ENCODE data around the gene ZNF579. TPM values are rescaled to one million over a fixed set of nuclear protein-coding genes. Genes with fewer than 3 reads are reported as not detected.

Gene ZNF579
- total and polyA plus RNA-seq, 2 of the 13 experiments (the other 11 are each of a cell fraction or from before 2014, with no cell fraction given): 2.1 to 2.9 TPM

DNA sequence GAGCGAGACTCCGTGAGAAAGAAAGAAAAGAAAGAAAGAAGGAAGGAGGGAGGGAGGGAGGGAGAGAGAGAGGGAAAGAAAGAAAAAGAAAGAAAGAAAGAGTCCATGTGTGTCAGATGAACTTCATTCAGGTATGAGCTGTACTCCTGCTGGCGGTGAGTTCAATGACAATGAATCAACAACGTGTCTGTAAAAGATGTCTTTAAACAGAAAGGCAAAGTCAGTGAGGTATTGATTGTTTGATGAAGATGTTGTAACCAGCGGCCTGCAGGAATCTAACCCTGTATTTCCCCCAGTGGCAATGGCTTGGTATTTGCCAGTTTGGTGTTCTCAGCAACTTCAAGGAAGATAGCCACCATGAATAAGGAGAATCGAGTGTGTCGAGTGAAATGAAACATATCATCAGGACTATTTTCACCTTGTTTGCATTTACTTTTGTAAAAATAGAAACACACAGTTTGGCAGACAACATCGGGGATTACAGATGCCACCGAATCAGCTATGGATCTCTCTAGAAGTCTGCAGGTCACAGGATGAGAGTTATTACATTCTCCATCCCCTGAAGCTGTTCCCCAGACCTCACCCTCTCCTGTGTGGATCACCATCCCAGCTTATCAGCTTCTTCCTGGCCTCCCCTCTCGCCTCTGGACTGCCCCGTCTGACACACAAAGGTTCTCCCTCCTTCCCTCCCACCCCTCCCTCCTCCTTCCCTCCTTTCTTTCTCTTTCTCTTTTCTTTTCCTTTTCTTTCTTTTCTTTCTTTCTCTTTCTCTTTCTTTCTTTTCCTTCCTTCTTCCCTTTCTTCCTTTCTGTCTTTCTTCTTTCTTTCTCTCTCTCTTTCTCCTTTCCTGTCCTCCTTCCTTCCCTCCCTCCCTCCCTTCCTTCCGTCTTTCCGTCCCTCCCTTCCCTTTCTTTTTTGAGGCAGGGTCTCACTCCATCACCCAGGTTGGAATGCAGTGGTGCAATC is 27.1 kb downstream of the ZNF579 start (continued):
- TF ChIP-seq, protein P1, sequence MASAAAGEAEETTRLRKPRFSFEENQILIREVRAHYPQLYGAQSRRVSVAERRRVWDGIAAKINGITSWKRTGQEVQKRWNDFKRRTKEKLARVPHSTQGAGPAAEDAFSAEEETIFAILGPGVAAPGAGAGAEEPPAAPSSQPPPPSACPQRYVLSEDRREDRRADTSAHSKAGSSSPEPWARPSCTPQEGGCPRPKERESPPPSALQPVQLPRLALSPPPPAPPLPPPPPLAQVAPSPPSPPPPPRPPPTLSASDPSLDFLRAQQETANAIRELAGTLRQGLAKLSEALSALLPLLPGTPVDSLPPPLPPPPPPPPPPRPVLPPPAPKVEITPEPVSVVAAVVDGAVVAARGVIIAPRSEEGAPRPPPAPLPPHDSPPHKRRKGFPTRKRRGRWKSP (CRISPR knock-in tag; IDR thresholded peaks at IDR 0.05): peak; percentile 53; the same call in 1 of the 2 replicates
- TF ChIP-seq KDM2A (CRISPR knock-in tag; IDR thresholded peaks at IDR 0.05; ENCODE audit: borderline replicate concordance, low read depth) (no peak), ZNF660 (CRISPR knock-in tag; IDR thresholded peaks at IDR 0.05; ENCODE audit: borderline replicate concordance, low read depth) (no peak), ATRX (CRISPR knock-in tag; IDR thresholded peaks at IDR 0.05; ENCODE audit: borderline replicate concordance) (no peak), TRIM22 (IDR thresholded peaks at IDR 0.05) (no peak), ZNF205 (CRISPR knock-in tag; IDR thresholded peaks at IDR 0.05) (no peak), ZNF501 (CRISPR knock-in tag; IDR thresholded peaks at IDR 0.05) (no peak), ZZZ3 (CRISPR knock-in tag; IDR thresholded peaks at IDR 0.05; ENCODE audit: borderline replicate concordance) (no peak), ZNF556 (CRISPR knock-in tag; IDR thresholded peaks at IDR 0.05; ENCODE audit: borderline replicate concordance) (no peak), MXD1 (CRISPR knock-in tag; IDR thresholded peaks at IDR 0.05) (no peak), PAF1 (CRISPR knock-in tag; IDR thresholded peaks at IDR 0.05) (no peak), ZNF782 (CRISPR knock-in tag; IDR thresholded peaks at IDR 0.05; ENCODE audit: borderline replicate concordance) (no peak), ZNF720 (CRISPR knock-in tag; IDR thresholded peaks at IDR 0.05) (no peak), BORCS8-MEF2B (CRISPR knock-in tag; IDR thresholded peaks at IDR 0.05) (no peak), POGK (CRISPR knock-in tag; conservative IDR thresholded peaks at IDR 0.05) (peak; percentile 58; the same call in 1 of the 2 replicates), KDM4B (CRISPR knock-in tag; IDR thresholded peaks at IDR 0.05) (no peak), ARID2 (CRISPR knock-in tag; IDR thresholded peaks at IDR 0.05; ENCODE audit: borderline replicate concordance) (no peak), HOXA7 (CRISPR knock-in tag; IDR thresholded peaks at IDR 0.05) (no peak), ARHGAP35 (CRISPR knock-in tag; IDR thresholded peaks at IDR 0.05; ENCODE audit: borderline replicate concordance) (no peak), ATF4 (CRISPR knock-in tag; IDR thresholded peaks at IDR 0.05) (no peak), KLF11 (CRISPR knock-in tag; IDR thresholded peaks at IDR 0.05) (0 out of 2 replicates have a peak, but pooled peaks have one; percentile 8), KLF15 (CRISPR knock-in tag; IDR thresholded peaks at IDR 0.05; ENCODE audit: borderline replicate concordance) (no peak), SOX13 (IDR thresholded peaks at IDR 0.05) (no peak; the same call in 1 of the 2 replicates), SOX13 (CRISPR knock-in tag; conservative IDR thresholded peaks at IDR 0.05 in 1 of 2, IDR thresholded peaks at IDR 0.05 in 1 of 2) (peak in 1 of 2 experiments; percentile 75; a peak in 1 of 4 replicates)
